ENCODE measurements around the gene PRRT4.

Gene PRRT4

GRCh38 chr7:128323459-128324367 is 37.8 kb downstream of the PRRT4 start:
- no peak for DNase-seq (ENCODE audit: low read depth)
- no peak overlapping the region for H3K4me3 ChIP-seq (replicated peaks; ENCODE audit: low read depth, low read length)
- TF ChIP-seq CTCF (IDR thresholded peaks at IDR 0.05; ENCODE audit: low read length, missing control alignments), result no peak

- DNase-seq (ENCODE audit: low read depth), result no peak
- no peak for TF ChIP-seq CTCF (IDR thresholded peaks at IDR 0.05; ENCODE audit: low read length, missing control alignments)
- H3K4me3 ChIP-seq (replicated peaks; ENCODE audit: low read depth, low read length), result no peak overlapping the region
These were observed 38.5 kb downstream of the PRRT4 start for GRCh38 chr7:128323040-128323439.

GRCh38 chr7:128322040-128322643 is 39.3 kb downstream of the PRRT4 start:
- TF ChIP-seq CTCF (IDR thresholded peaks at IDR 0.05; ENCODE audit: low read length, missing control alignments), result peak; percentile 62
- no peak overlapping the region for H3K4me3 ChIP-seq (replicated peaks; ENCODE audit: low read depth, low read length)
- DNase-seq (ENCODE audit: low read depth), result peak; percentile 63

- no peak overlapping the region for H3K4me3 ChIP-seq (replicated peaks; ENCODE audit: low read depth, low read length)
- TF ChIP-seq CTCF (IDR thresholded peaks at IDR 0.05; ENCODE audit: low read length, missing control alignments), result no peak
- DNase-seq (ENCODE audit: low read depth), result no peak
These were observed 40.5 kb downstream of the PRRT4 start for GRCh38 chr7:128321044-128321422.

- DNase-seq (ENCODE audit: low read depth), result no peak
- no peak overlapping the region for H3K4me3 ChIP-seq (replicated peaks; ENCODE audit: low read depth, low read length)
- TF ChIP-seq CTCF (IDR thresholded peaks at IDR 0.05; ENCODE audit: low read length, missing control alignments), result no peak
These were observed 42.8 kb downstream of the PRRT4 start for GRCh38 chr7:128318691-128319090.

GRCh38 chr7:128311013-128311412 is 50.5 kb downstream of the PRRT4 start:
- TF ChIP-seq CTCF (IDR thresholded peaks at IDR 0.05; ENCODE audit: low read length, missing control alignments), result no peak
- DNase-seq (ENCODE audit: low read depth), result no peak
- H3K4me3 ChIP-seq (replicated peaks; ENCODE audit: low read depth, low read length), result no peak overlapping the region
